GM23338 (cell line): ENCODE measurements around the gene KCNA3. TPM values are rescaled to one million over a fixed set of nuclear protein-coding genes. Genes with fewer than 3 reads are reported as not detected.

ENCODE experiments used
- ATAC-seq: fragments of 200-7000 bp; cut with Tn5 transposase; 3 replicates; pipeline ENCODE4 v1.9.1; 2020
- DNase-seq: peaks from one replicate; pipeline ENCODE4 v3.0.0-alpha.2; 2015; ENCODE audit warnings: low spot score
- H2AFZ ChIP-seq: fragments of 200-600 bp; sonication (generic); 2 replicates; pipeline ENCODE4 v1.8.0; 2016; ENCODE audit warnings: antibody characterized with exemption, mild to moderate bottlenecking, moderate library complexity
- H3F3A ChIP-seq: fragments of 200-600 bp; sonication (generic); replicated peaks from 2 replicates; pipeline ENCODE4 v1.8.0; 2017; ENCODE audit warnings: antibody characterized with exemption, mixed run types, low read depth
- H3K27ac ChIP-seq: fragments of 200-600 bp; sonication (generic); 2 replicates; pipeline ENCODE4 v1.6.1; 2016; ENCODE audit warnings: low read depth
- H3K27me3 ChIP-seq: fragments of 200-600 bp; sonication (generic); 2 replicates; pipeline ENCODE4 v1.8.0; 2016; ENCODE audit warnings: mild to moderate bottlenecking, mixed run types, moderate library complexity; ENCODE audit not compliant: insufficient read depth
- H3K36me3 ChIP-seq: fragments of 200-600 bp; sonication (generic); 2 replicates; pipeline ENCODE4 v1.8.0; 2016; ENCODE audit warnings: mild to moderate bottlenecking; ENCODE audit not compliant: insufficient read depth
- H3K4me1 ChIP-seq: fragments of 200-600 bp; sonication (generic); 2 replicates; pipeline ENCODE4 v1.8.0; 2016; ENCODE audit warnings: mild to moderate bottlenecking, moderate library complexity; ENCODE audit not compliant: insufficient read depth
- H3K4me2 ChIP-seq: fragments of 200-600 bp; sonication (generic); 2 replicates; pipeline ENCODE4 v1.7.1; 2017; ENCODE audit warnings: mixed run types
- H3K4me3 ChIP-seq: fragments of 200-600 bp; sonication (generic); 2 replicates; pipeline ENCODE4 v1.6.1; 2016; ENCODE audit warnings: mixed run types
- H3K79me2 ChIP-seq: fragments of 200-600 bp; sonication (generic); replicated peaks from 2 replicates; pipeline ENCODE4 v1.8.0; 2017; ENCODE audit warnings: mild to moderate bottlenecking; ENCODE audit not compliant: insufficient read depth
- H3K9me2 ChIP-seq: fragments of 200-600 bp; sonication (generic); 2 replicates; pipeline ENCODE4 v1.8.0; 2017; ENCODE audit not compliant: insufficient read depth
- H4K20me1 ChIP-seq: fragments of 200-600 bp; sonication (generic); replicated peaks from 2 replicates; pipeline ENCODE4 v1.8.0; 2017; ENCODE audit warnings: mild to moderate bottlenecking; ENCODE audit not compliant: insufficient read depth
- H3K27ac Mint-ChIP-seq: 2 replicates; pipeline ENCODE4 v1.8.0; 2020; ENCODE audit warnings: inconsistent platforms, mild to moderate bottlenecking, moderate library complexity, mixed read lengths
- H3K27me3 Mint-ChIP-seq: 3 replicates; pipeline ENCODE4 v1.8.0; 2022; ENCODE audit warnings: low read depth, mild to moderate bottlenecking, moderate library complexity, mixed read lengths, inconsistent platforms; ENCODE audit not compliant: insufficient read depth, poor library complexity
- H3K36me3 Mint-ChIP-seq: 3 replicates; pipeline ENCODE4 v1.8.0; 2021; ENCODE audit warnings: low read depth, mild to moderate bottlenecking, inconsistent platforms, moderate library complexity, mixed read lengths
- H3K4me1 Mint-ChIP-seq: 3 replicates; pipeline ENCODE4 v1.8.0; 2020; ENCODE audit warnings: mild to moderate bottlenecking, inconsistent platforms, mixed read lengths
- H3K4me3 Mint-ChIP-seq: 3 replicates; pipeline ENCODE4 v1.8.0; 2021; ENCODE audit warnings: moderate library complexity, mild to moderate bottlenecking, inconsistent platforms, mixed read lengths
- H3K9me3 Mint-ChIP-seq: 3 replicates; pipeline ENCODE4 v1.8.0; 2020; ENCODE audit warnings: moderate library complexity, mild to moderate bottlenecking, inconsistent platforms, mixed read lengths
- CREB1 ChIP-seq: fragments of 250-450 bp; sonication (Bioruptor Pico); IDR thresholded peaks from 2 replicates; pipeline ENCODE4 v1.5.0; 2020; ENCODE audit warnings: low read depth, mild to moderate bottlenecking, moderate library complexity
- CTCF ChIP-seq, 2 experiments: fragments of 200-600 bp in 1 of 2; sonication (generic) in 1 of 2; conservative IDR thresholded peaks; 2 replicates each; pipeline versions ENCODE4 v1.5.1 to v1.6.1; 2016 to 2017; ENCODE audit warnings: antibody characterized with exemption in 2 of 2, low read depth in 2 of 2, mild to moderate bottlenecking in 2 of 2, moderate library complexity in 1 of 2
- ETS1 ChIP-seq: IDR thresholded peaks from 2 replicates; pipeline ENCODE4 v1.6.1; 2016; ENCODE audit warnings: antibody characterized with exemption
- EZH2 ChIP-seq: fragments of 200-600 bp; sonication (generic); IDR thresholded peaks from one replicate; pipeline ENCODE4 v1.8.0; 2017; ENCODE audit warnings: antibody characterized with exemption, mild to moderate bottlenecking, low read depth; ENCODE audit not compliant: unreplicated experiment
- EZH2phosphoT487 ChIP-seq: fragments of 200-600 bp; sonication (generic); IDR thresholded peaks from one replicate; pipeline ENCODE4 v1.8.1; 2018; ENCODE audit warnings: antibody characterized with exemption; ENCODE audit not compliant: unreplicated experiment
- JUNB ChIP-seq: IDR thresholded peaks from one replicate; pipeline ENCODE4 v1.6.1; 2016; ENCODE audit warnings: antibody characterized with exemption; ENCODE audit not compliant: unreplicated experiment
- NANOG ChIP-seq: IDR thresholded peaks from 2 replicates; pipeline ENCODE4 v1.6.1; 2016; ENCODE audit warnings: antibody characterized with exemption, borderline replicate concordance
- REST ChIP-seq: IDR thresholded peaks from one replicate; pipeline ENCODE4 v1.6.1; 2018; ENCODE audit warnings: antibody characterized with exemption; ENCODE audit not compliant: unreplicated experiment
- STAT1 ChIP-seq: IDR thresholded peaks from one replicate; pipeline ENCODE4 v1.6.1; 2016; ENCODE audit warnings: antibody characterized with exemption; ENCODE audit not compliant: unreplicated experiment
- ZNF331 ChIP-seq: fragments of 250-450 bp; sonication (Bioruptor Pico); IDR thresholded peaks from 2 replicates; pipeline ENCODE4 v1.5.0; 2020; ENCODE audit warnings: low read depth, mild to moderate bottlenecking, moderate library complexity
- ZNF462 ChIP-seq: fragments of 250-450 bp; sonication (Bioruptor Pico); IDR thresholded peaks from 2 replicates; pipeline ENCODE4 v1.5.0; 2020; ENCODE audit warnings: mild to moderate bottlenecking, moderate library complexity
- polyA plus RNA-seq: library from polyadenylated mRNA; unstranded; fragments of >200 nt; fragmentation: Nextera tagmentation; extraction: Ambion mirVana; gene quantifications from 2 replicates; pipeline ENCODE4 v1.2.1, GENCODE V29; 2016
- total RNA-seq: library from RNA; depleted of rRNA; stranded (reverse); fragments of >200 nt; shearing (Covaris generic); gene quantifications from 2 replicates; pipeline ENCODE4 v1.2.3, GENCODE V29; 2014

Gene KCNA3
- total and polyA plus RNA-seq, 2 experiments from 2014 or later, result 0.32 to 4.2 TPM

GRCh38 chr1:110647254-110647891, 27.4 kb downstream of the KCNA3 start (continued):
- TF ChIP-seq ZNF462 (no peak), CREB1 (no peak)

GRCh38 chr1:110645821-110646735, 28.7 kb downstream of the KCNA3 start:
- Histone ChIP-seq H3F3A (no peaks in the 10 kb centered on the region), H3K27me3 (no peaks in the 10 kb centered on the region), H3K4me2 (no peak overlapping the region), H3K9me2 (no peaks in the 10 kb centered on the region), H2AFZ (no peak overlapping the region), H4K20me1 (no peaks in the 10 kb centered on the region), H3K4me3 (no peak overlapping the region), H3K27ac (no peak overlapping the region), H3K79me2 (no peaks in the 10 kb centered on the region), H3K4me1 (no peaks in the 10 kb centered on the region), H3K36me3 (no peaks in the 10 kb centered on the region)
- Mint-ChIP-seq H3K4me1 (no peaks in the 10 kb centered on the region), H3K9me3 (no peaks in the 10 kb centered on the region), H3K27me3 (peaks cover 2% of the 10 kb centered on the region), H3K4me3 (no peak overlapping the region), H3K36me3 (no peaks in the 10 kb centered on the region), H3K27ac (no peak overlapping the region)
- DNase-seq, result no peak
- ATAC-seq, result no peak
- TF ChIP-seq STAT1, result no peak
- TF ChIP-seq EZH2phosphoT487, result no peak
- TF ChIP-seq JUNB, result no peak
- TF ChIP-seq ZNF331 (CRISPR knock-in tag), result no peak
- TF ChIP-seq NANOG, result no peak
- no peak for TF ChIP-seq ETS1
- TF ChIP-seq CTCF (conservative IDR thresholded peaks at IDR 0.05; ENCODE audit: low read depth in 2 of 2), result no peak
- TF ChIP-seq EZH2, result no peak
- no peak for TF ChIP-seq REST
